ENCODE measurements around the gene ITPKB. TPM values are rescaled to one million over a fixed set of nuclear protein-coding genes. Genes with fewer than 3 reads are reported as not detected.

The ITPKB gene
- total RNA-seq, 4 donors from 2014 or later: 29.7 to 117 (median 44.9) TPM

GRCh38 chr1:226648421-226648820, 90.7 kb downstream of the ITPKB start:
- peaks cover 0 to 7% of the 10 kb centered on the region in 2 donors for H3K4me1 ChIP-seq
- TF ChIP-seq CTCF (IDR thresholded peaks at IDR 0.05): no peak
- TF ChIP-seq POLR2A (IDR thresholded peaks at IDR 0.05): no peak
- DNase-seq: no peak
- H3K4me3 ChIP-seq: no peak overlapping the region
- no peaks in the 10 kb centered on the region for H3K36me3 ChIP-seq
- no peaks in the 10 kb centered on the region for H3K9me3 ChIP-seq
- H3K27me3 ChIP-seq: no peaks in the 10 kb centered on the region
- no peak overlapping the region for H3K27ac ChIP-seq
- intact Hi-C loops (cut with DNase I; ENCODE audit: low total_unique reads): no loop called here

- H3K27ac ChIP-seq: peak overlapping the region in 1 of 2 donors; percentile 83
- H3K36me3 ChIP-seq: no peaks in the 10 kb centered on the region
- H3K9me3 ChIP-seq: no peaks in the 10 kb centered on the region
- TF ChIP-seq POLR2A (IDR thresholded peaks at IDR 0.05): no peak
- TF ChIP-seq CTCF (IDR thresholded peaks at IDR 0.05): no peak
- DNase-seq: no peak
- peaks cover 0 to 7% of the 10 kb centered on the region in 2 donors for H3K4me1 ChIP-seq
- intact Hi-C loops (cut with DNase I; ENCODE audit: low total_unique reads): no loop called here
- no peaks in the 10 kb centered on the region for H3K27me3 ChIP-seq
- no peak overlapping the region for H3K4me3 ChIP-seq
Measured at GRCh38 chr1:226647719-226648118, 91.4 kb downstream of the ITPKB start.

- intact Hi-C loops (cut with DNase I; ENCODE audit: low total_unique reads): no loop called here
- Histone ChIP-seq H3K27me3 (no peaks in the 10 kb centered on the region), H3K36me3 (no peaks in the 10 kb centered on the region), H3K27ac (peak overlapping the region; percentile 73 to 83), H3K4me1 (peaks cover 0 to 7% of the 10 kb centered on the region in 2 donors), H3K9me3 (no peaks in the 10 kb centered on the region), H3K4me3 (no peak overlapping the region)
- no peak for TF ChIP-seq POLR2A (IDR thresholded peaks at IDR 0.05)
- no peak for TF ChIP-seq CTCF (IDR thresholded peaks at IDR 0.05)
- no peak for DNase-seq
Measured at GRCh38 chr1:226646870-226647449, 92.1 kb downstream of the ITPKB start.

GRCh38 chr1:226646026-226646869, 92.8 kb downstream of the ITPKB start:
- H3K4me3 ChIP-seq: no peak overlapping the region
- H3K36me3 ChIP-seq: no peaks in the 10 kb centered on the region
- no peaks in the 10 kb centered on the region for H3K27me3 ChIP-seq
- TF ChIP-seq CTCF (IDR thresholded peaks at IDR 0.05): no peak
- TF ChIP-seq POLR2A (IDR thresholded peaks at IDR 0.05): no peak
- DNase-seq: peak; percentile 74 to 76
- H3K9me3 ChIP-seq: no peaks in the 10 kb centered on the region
- H3K4me1 ChIP-seq: peaks cover 0 to 7% of the 10 kb centered on the region in 2 donors
- peak overlapping the region; percentile 73 to 83 for H3K27ac ChIP-seq
- intact Hi-C loops (cut with DNase I; ENCODE audit: low total_unique reads): no loop called here
